ENCODE data around the gene DBN1. TPM values are rescaled to one million over a fixed set of nuclear protein-coding genes. Genes with fewer than 3 reads are reported as not detected.
A peak's percentile ranks its signal among the peaks of the same experiment; 100 is the strongest.

DBN1 gene
- total and polyA plus RNA-seq, 2 of the 8 experiments (the other 6 are each of a cell fraction or from before 2014, with no cell fraction given) = 168 to 333 TPM

DNA sequence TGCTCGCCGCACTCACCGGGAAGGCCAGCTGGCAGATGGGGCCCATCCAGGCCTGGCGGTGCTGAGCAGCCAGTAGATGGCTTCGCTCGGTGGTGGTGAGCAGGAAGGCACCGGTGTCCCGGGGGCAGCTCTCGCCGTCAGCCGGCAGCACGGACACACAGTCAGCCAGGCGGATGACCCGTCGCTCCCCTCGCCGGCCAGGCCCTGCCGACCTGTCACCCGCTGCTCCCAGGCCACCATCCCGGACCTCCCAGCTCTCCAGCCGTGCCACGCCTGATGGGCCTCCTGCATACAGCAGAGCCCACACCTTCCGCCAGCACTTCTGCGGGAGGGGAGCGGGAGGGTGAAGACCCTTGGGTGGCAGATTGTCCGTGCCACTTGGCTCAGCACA lies 34.8 kb upstream of the DBN1 start:
- Histone ChIP-seq H3K79me2 (ENCODE audit: control insufficient read depth in 1 of 2, insufficient read depth in 2 of 2, low read length in 2 of 2) (no peaks in the 10 kb centered on the region), H4K5ac (ENCODE audit: insufficient read length, low read depth, low read length) (no peak overlapping the region), H3K36me3 (ENCODE audit: control insufficient read depth in 2 of 4, insufficient read depth in 4 of 4, low read length in 3 of 4) (peaks cover 9 to 34% (median 25%) of the 10 kb centered on the region in 4 experiments), H3K9ac (replicated peaks in 1 of 4; ENCODE audit: extremely low read depth in 1 of 4, low read depth in 3 of 4, low read length in 3 of 4) (no peak overlapping the region), H4K8ac (ENCODE audit: extremely low read depth, insufficient read depth, low read length) (0 out of 2 replicates have a peak overlapping the region, but pooled peaks have one; percentile 14), H2BK5ac (ENCODE audit: low read depth, low read length) (no peak overlapping the region), H2AFZ (ENCODE audit: low read length) (no peak overlapping the region), H2BK20ac (ENCODE audit: low read length) (no peak overlapping the region), H2BK12ac (ENCODE audit: low read depth, low read length) (no peak overlapping the region), H3K14ac (ENCODE audit: insufficient read length) (no peak overlapping the region), H3K27ac (ENCODE audit: low read depth, low read length) (no peak overlapping the region), H3K23ac (ENCODE audit: insufficient read length) (no peak overlapping the region), H3K4me2 (ENCODE audit: insufficient read depth in 1 of 2, low read depth in 2 of 2, low read length in 2 of 2) (no peak overlapping the region), H3K18ac (ENCODE audit: extremely low read depth, low read length) (no peak overlapping the region), H3K4me3 (ENCODE audit: extremely low read depth in 1 of 4, insufficient read depth in 2 of 4, low read depth in 3 of 4, low read length in 4 of 4) (no peak overlapping the region), H3K4me1 (replicated peaks in 1 of 4; ENCODE audit: control insufficient read depth in 3 of 4, insufficient read depth in 4 of 4, low read length in 3 of 4) (peaks cover 0 to 12% (median 9%) of the 10 kb centered on the region in 4 experiments; a peak in 5 of 7 replicates), H3K23me2 (ENCODE audit: low read depth, low read length) (no peaks in the 10 kb centered on the region), H3K9me3 (ENCODE audit: insufficient read depth in 2 of 2, low read depth in 1 of 2, low read length in 1 of 2) (no peaks in the 10 kb centered on the region), H2AK5ac (ENCODE audit: low read depth, low read length) (no peak overlapping the region), H3K56ac (replicated peaks; ENCODE audit: insufficient read length, low read depth, low read length) (no peak overlapping the region), H2BK120ac (replicated peaks; ENCODE audit: low read depth, low read length) (no peak overlapping the region), H3K79me1 (ENCODE audit: low read depth, low read length) (no peaks in the 10 kb centered on the region), H4K91ac (replicated peaks; ENCODE audit: insufficient read length, low read length) (no peak overlapping the region), H3K4ac (replicated peaks; ENCODE audit: insufficient read length, low read depth, low read length) (no peak overlapping the region), H3K27me3 (replicated peaks in 1 of 4; ENCODE audit: control insufficient read depth in 3 of 4, extremely low read depth in 1 of 4, insufficient read depth in 3 of 4, low read length in 3 of 4) (no peaks in the 10 kb centered on the region), H4K20me1 (replicated peaks in 1 of 2; ENCODE audit: control insufficient read depth in 1 of 2, insufficient read depth in 2 of 2, low read length in 2 of 2) (peaks cover 0 to 17% of the 10 kb centered on the region in 2 experiments), H2BK15ac (ENCODE audit: low read length) (no peak overlapping the region)
- CTCF ChIA-PET (ENCODE audit: partially characterized antibody) = interaction anchor here (0.8 to 20.8 kb wide), 11 partner anchors 8 to 568 kb away, joined by 3 to 306 read pairs (median 3); partner anchors contain the start of genes DBN1 and PDLIM7
- 96% methylated on average over 23 of the region's 26 CpGs; no CpG with 5 or more reads in 1 of the 2 experiments for WGBS, 2 experiments (ENCODE audit: extremely low coverage in 1 of 2, insufficient coverage in 1 of 2, insufficient read length in 1 of 2, insufficient replicate concordance in 2 of 2, low coverage in 1 of 2, low lambda C conversion rate in 2 of 2, missing lambda C conversion rate in 1 of 2)
- POLR2A ChIA-PET (ENCODE audit: partially characterized antibody) = interaction anchor here (1.5 to 65.5 kb wide), 3 partner anchors 8 to 39 kb away, joined by 3 to 3349 read pairs (median 15); partner anchors contain the start of genes DBN1, DDX41, PDLIM7 and PRR7
- DNase-seq (ENCODE audit: low read depth in 1 of 2, low spot score in 2 of 2) = no peak
- FAIRE-seq = no peak
- TF ChIP-seq SP4 (IDR thresholded peaks at IDR 0.05; ENCODE audit: low read length) (no peak), CHD1 (IDR thresholded peaks at IDR 0.05; ENCODE audit: low read depth, low read length) (no peak), JUN (IDR thresholded peaks at IDR 0.05; ENCODE audit: low read depth, low read length) (no peak), NANOG (IDR thresholded peaks at IDR 0.05; ENCODE audit: insufficient read depth, low read depth, low read length, poor library complexity, severe bottlenecking) (no peak), BRCA1 (IDR thresholded peaks at IDR 0.05; ENCODE audit: low read depth, low read length) (no peak), BACH1 (IDR thresholded peaks at IDR 0.05; ENCODE audit: low read length) (no peak), SIN3A (conservative IDR thresholded peaks at IDR 0.05 in 1 of 2, IDR thresholded peaks at IDR 0.05 in 1 of 2; ENCODE audit: low read depth in 1 of 2, low read length in 2 of 2) (no peak), POLR2A (IDR thresholded peaks at IDR 0.05; ENCODE audit: control extremely low read depth in 1 of 2, low read depth in 2 of 2, low read length in 2 of 2) (no peak), PHF8 (conservative IDR thresholded peaks at IDR 0.05; ENCODE audit: low read depth, low read length) (no peak), POU5F1 (IDR thresholded peaks at IDR 0.05; ENCODE audit: low read depth, low read length) (no peak), EP300 (IDR thresholded peaks at IDR 0.05; ENCODE audit: borderline replicate concordance in 1 of 2, low read depth in 2 of 2, low read length in 2 of 2) (no peak), SIRT6 (IDR thresholded peaks at IDR 0.05; ENCODE audit: low read length) (no peak), CBX5 (IDR thresholded peaks at IDR 0.05; ENCODE audit: low read depth, low read length) (no peak)
- TF ChIP-seq, protein P1, sequence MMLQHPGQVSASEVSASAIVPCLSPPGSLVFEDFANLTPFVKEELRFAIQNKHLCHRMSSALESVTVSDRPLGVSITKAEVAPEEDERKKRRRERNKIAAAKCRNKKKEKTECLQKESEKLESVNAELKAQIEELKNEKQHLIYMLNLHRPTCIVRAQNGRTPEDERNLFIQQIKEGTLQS (IDR thresholded peaks at IDR 0.05; ENCODE audit: insufficient read depth, low read depth, low read length) = no peak
